SU-DHL-6 (cell line): ENCODE data around the gene IFNGR2.

ENCODE experiments used
- CTCF ChIP-seq: fragments of 200-600 bp; sonication (generic); IDR thresholded peaks from one replicate; pipeline ENCODE4 v1.5.1; 2017; ENCODE audit warnings: antibody characterized with exemption, mild to moderate bottlenecking, low read length, moderate library complexity; ENCODE audit not compliant: insufficient read depth, poor library complexity, severe bottlenecking
- EZH2phosphoT487 ChIP-seq: fragments of 200-600 bp; sonication (generic), shearing (Covaris generic); conservative IDR thresholded peaks from 2 replicates; pipeline ENCODE4 v1.6.1; 2018; ENCODE audit warnings: mild to moderate bottlenecking, antibody characterized with exemption, low read length, moderate library complexity, mixed read lengths

- TF ChIP-seq CTCF (no peak), EZH2phosphoT487 (no peak)
These were observed 41.3 kb downstream of the IFNGR2 start for GRCh38 chr21:33444499-33444898.
